Erythroblast (primary cell): ENCODE results near the gene ARHGEF28.

Experiments
- GATA1 ChIP-seq: IDR thresholded peaks from 2 replicates; pipeline ENCODE4 v1.6.1; 2011; ENCODE audit warnings: low read depth, mild to moderate bottlenecking, control low read depth, low read length, moderate library complexity
- POLR2A ChIP-seq: IDR thresholded peaks from 2 replicates; pipeline ENCODE4 v1.6.1; 2011; ENCODE audit warnings: mild to moderate bottlenecking, low read length

DNA sequence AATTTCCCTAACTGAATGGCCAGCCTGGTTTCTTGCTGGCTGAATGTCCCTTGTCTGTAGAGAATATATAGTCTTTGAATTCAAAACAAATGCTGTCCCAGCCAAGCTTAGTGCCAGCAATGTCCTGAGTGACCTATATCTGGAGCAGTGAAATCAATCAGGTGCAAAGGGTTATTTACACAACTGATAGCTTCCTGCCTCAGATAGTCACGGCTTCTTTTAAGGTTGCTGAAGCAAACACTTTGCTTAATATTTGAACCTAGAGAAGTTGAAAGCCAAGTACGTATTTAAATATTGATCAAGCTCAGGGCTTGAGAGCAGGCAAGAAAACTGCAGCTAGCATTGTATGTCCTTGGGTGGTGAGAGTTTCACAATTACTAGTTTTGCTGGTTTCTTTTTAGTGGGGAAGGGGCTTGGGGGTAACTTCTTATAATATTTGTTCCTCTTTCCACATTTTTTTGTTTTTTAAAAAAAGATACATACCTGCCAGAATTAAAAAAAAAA is 2.0 kb upstream of the ARHGEF28 start:
- TF ChIP-seq POLR2A (no peak), GATA1 (no peak)
